Kidney capillary endothelial cell (primary cell): ENCODE measurements around the gene FAT3.

ENCODE experiments used
- DNase-seq: peaks from one replicate; pipeline ENCODE4 v3.0.0-alpha.2; 2018; ENCODE audit warnings: low spot score

FAT3 gene

DNA sequence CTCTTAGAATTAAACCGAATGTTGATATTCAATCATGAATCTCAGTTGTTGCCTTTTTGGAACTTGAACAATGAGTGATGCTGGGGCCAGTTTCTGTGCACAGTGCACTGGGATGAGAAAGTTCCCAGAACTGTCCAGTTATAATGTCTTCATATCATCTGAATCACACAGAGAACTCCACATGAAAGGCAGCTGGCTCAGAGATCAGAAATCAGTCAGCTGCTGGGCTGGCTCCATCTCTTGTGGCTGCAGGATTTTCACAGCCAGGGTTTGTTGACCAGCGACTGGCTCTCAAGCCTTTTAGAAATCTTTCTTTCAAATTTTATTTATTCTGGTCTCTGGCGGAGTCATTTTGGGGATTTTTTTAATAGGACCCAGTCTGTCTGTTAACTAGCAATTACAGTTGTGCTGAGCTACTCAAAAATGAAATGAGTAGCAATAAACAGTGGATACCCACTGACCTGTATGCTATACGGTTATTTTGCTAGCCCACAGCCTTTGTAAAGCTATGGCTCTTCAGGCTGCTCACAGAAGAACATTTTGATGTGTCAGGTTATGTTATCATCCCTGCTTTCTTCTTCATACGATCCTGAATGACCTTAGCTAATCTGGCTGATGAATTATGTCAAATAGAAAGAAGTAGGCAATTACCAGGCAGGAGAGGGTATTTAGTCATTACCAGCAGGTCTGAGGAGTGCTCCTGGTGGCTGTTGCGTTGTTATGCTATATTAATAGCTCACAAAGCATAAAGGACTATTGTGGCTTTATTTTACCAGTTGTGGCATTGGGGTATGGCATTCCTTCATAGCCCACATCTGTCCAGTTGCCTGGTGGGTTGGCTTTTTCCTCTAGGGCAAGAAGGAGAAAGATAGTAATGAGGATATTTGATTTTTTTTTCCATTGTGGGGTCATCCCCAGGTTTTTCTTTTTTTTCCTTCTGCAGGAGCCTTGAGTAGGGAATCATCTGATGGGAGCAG, 3.6 kb downstream of the FAT3 start:
- DNase-seq: no peak

DNA sequence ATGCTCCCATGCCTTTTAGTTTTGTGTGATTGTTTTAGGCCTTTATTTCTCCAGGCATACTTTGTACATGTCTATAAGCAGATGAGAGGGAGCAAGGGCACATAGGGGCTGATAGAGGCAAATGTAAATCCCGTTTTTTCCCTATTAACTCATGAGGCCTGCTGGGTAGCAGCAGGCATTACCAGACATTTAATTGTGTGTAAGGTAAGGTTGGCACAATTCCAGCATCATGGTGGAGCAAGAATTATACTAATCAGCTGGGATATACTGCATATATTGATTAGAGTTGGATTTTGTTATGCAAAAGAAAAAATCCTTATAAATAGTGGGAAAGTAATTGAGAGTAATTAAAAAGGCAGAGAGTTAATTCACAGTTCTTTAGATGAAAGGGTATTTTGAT, 12.2 kb downstream of the FAT3 start:
- no peak for DNase-seq

DNA sequence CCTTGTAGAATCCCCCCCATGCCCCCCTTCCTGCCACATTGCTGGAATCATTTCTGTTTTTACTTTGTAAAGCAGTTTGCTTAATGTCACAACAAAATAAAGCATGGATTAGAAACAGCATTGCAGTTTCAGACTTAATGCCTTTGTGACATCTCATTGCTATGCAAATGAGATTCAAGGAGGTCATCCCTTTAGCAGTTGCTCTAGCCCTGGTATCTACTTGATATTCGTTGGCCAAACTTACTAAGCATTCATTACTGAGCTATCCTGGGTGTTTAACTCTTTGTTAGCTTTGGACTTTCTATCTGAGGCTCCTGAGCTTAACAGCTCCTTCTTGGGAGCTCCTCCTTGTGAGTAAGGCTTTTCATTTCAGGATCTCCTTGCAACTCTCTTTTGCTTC, 16.3 kb downstream of the FAT3 start:
- no peak for DNase-seq

DNA sequence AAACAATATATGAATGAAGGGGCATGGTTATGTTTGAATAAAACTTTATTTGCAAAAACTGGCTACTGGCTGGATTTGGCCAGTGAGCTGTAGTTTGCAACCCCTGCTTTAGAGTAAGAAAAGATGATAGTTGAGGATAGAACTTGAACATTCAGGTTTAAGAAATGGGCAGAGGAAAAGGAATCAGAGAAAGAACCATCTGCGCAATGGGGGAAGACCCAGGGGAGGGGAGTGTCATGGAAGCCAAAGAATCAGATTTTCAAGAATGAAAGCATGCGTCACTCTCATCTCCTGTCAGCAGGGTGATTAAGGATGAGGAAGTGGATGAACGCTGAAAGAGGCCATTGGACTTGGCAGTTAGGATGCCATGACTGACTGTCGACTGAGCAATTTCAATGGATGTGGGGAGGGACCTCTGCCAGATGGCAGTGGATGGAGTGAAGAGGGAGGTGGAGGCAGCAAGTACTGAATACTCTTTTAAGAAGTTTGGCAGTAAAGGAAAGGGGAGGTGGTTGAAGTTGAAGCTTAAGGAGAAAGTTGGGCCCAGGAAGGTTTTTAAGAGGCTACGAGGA, 21.2 kb downstream of the FAT3 start:
- DNase-seq: no peak

DNA sequence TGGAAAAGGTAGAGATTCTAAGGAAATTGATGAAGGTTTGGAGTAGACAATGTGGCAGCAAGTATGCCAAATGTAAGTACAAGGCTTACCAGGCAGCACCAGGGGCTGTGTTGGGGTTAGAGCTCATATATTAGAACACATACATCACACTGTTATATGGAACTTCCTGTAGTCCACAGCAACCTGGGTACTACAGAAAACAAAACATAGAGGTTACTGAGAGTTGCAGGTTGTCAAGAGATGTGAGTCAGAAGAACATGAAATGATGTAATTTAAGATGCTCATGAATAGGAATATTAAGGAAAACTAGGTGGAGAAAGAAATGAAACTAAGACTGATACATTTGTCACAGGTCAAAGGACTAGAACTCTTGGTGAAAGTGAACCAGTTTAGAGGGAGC, 22.0 kb downstream of the FAT3 start:
- no peak for DNase-seq

DNA sequence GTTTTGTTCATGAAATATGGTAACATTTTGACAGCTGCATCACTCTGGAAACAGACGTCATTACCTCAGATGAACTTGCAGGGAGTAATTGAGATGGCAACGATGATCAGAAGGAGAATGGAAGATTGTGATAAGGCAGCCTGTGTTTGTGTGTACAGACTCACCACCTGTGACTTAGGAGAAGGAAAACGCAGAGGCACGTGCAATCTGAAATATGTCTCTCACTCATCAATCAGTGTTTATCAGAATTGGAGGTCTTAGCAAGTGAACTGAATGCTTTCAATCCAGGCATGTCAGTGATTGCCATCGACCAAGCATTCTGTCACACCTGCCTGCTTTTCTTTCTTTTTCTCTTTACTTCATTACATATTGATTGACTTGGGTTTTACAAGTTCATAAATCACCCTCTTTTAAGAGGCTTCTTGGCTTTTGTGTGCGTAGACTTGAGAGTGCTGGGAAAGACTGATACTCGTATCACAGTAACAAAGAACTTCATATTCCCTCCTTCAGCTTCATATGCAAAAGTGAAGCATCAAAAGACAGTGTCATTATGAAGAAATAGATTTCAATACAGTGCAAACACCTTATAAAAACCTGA, 24.6 kb downstream of the FAT3 start:
- no peak for DNase-seq

DNA sequence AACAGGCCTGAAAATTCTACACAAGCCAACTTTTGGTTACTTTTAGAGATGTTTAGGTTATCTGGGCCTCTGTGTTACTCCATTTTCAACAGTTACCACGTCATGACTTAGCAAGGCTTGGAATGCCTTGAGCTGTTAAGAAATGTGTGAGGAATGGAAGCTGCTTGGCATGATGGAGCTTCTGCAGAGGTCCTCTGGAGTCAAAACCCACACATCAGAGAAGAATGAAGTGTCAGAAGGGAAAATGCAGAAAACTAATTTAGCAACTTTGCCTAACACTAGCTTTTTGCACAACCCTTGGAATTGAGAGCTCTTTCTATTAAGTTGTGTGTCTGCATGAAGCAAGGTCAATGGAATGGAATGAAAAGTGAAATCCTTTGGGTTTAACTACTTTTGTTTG, 27.4 kb downstream of the FAT3 start:
- no peak for DNase-seq

DNA sequence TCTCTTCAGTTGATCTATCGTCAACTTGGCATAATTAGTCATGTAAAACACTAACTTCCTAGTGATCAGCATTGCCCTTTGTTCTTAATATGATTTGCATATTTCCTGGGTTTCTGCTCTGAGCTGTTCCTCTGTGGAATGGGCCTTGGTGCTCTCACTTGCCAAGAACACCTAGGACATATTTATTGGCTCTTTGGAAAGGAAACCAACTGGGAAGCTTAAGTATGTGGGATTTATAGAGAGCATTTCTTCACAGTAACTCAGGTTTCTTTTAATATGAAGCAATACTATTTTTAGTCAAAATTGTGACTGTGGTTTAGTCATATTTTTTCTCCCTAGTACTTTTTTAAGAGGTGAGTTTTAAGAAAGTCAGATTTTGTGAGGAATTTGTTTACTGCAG, 28.8 kb downstream of the FAT3 start:
- no peak for DNase-seq

DNA sequence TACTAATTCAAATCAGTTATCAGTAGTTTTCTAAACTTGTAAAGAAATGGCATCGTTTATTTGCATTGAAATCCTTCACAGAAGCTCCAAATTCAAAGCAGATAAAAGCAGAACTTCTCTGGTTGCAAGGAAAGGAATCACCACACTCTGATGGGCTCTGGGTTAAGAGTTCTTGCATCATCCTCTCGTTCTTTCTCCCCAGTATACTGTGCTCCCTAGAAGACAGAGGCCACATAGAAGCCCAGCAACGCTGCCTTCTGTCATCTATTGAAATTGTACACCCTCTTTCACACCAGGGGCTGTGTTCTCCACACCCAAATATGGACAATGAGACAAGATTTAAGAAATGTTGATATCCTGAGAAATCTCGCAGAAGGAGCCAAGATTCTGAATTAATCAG, 29.3 kb downstream of the FAT3 start:
- DNase-seq: no peak

DNA sequence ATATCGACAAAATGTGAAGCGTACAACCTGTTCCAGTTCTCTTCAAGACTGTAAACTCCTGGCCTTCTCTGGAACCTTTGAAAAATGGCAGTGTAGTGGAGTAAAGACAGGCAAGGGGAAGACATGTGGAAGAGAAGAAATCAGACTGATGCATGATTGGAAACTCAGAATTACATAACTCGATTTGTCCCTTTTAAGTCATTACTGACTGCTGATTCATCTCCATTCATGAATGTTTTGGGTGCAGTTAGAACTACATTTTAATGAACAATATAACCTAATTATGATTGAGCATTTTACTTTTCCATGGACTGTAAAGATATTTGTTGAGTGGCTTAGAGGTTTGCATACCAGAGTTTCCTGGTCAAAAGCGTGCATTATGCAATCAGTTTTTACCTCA, 32.9 kb downstream of the FAT3 start:
- DNase-seq: no peak

DNA sequence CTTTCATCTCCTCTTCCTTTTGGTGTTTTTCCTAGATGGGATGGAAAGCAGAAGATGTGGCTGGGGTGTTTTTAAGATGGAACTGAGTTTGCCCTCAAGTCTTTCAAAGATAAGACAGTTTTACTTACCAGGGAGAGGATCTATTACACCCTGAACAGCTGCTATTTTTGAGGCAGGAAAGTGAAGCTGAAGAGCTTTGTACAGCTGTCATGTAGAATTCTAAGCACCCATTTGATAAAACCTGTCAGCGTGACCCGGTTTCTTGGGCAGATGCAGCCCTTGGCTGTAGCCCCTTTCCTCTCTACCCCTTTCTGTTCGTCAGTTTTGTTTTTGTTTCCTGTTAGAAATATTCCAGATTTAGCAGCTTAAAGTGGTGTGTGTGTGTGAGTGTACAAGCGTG, 35.2 kb downstream of the FAT3 start:
- no peak for DNase-seq

DNA sequence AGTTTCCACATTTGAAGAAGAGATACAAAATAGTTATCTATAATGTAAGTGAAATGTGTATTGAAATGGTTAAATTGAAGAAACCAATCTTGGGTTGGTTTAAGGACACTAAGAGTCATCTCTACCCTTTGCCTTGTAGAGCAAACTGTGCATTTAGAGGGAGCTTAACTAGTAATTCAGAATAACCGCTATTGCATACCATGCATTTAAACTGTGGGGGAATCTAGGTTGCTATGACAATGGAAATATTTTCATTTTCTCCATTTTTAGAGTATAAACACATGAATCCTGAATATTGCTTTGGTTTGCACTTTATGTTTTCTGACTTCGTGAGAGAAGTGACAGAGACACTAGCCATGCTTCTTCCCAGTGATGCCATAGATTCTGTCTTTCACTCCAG, 39.7 kb downstream of the FAT3 start:
- DNase-seq: no peak

DNA sequence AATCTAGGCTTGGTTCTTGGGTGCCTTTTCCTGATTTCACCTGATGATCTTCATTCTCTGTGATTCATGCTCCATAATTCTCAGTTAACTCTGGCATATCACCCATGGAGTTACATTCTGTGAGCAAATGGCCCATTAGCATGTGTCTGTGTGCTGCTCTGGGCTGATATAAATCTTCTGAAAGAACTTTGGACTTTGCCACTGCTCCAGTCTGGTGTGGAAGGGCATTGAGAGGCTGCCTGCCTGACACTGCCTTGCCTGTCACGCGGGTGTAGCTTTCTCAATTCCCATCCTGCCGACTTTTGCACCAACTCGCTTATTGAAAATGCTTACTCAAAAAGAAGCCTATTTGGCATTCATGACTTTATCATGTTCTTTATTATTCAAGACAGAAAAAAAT, 42.2 kb downstream of the FAT3 start:
- DNase-seq: no peak

DNA sequence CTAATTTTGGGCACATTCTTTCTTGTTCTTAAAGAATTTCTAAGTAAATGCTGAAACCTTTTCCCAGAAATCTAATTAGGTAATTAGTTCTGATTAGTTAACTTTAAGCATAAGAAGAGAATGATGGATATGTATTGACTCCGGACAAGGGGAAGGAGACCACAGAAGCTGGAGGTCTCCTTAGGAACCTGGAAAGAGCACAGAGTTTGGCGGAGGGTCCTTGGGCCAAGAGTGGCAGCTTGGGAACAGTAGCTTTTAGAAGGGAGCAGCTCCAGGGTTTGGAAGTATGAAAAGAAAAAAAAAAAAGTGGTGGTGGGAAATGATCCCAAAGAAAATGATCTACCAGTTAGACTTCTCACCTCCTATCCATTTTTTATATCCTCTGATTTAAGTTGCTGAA, 42.7 kb downstream of the FAT3 start:
- no peak for DNase-seq

DNA sequence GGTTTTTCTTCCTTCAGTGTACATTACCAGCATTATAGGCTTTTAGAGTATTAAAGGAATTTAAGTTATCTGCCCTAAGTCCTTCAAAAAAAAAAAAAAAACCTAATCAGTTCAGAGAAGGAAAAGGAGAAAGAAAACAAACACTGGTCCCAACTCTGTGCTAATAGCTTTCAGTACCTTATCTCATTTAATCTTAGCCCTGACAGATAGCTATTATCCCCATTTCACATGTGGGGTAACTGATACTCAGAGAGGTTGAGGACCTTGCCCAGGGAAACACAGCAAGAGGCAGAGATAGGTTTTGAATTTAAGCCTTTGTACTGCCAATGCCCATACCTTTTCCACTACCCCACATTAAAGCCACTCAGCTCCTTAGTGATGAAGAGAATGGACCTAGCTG, 43.4 kb downstream of the FAT3 start:
- no peak for DNase-seq

DNA sequence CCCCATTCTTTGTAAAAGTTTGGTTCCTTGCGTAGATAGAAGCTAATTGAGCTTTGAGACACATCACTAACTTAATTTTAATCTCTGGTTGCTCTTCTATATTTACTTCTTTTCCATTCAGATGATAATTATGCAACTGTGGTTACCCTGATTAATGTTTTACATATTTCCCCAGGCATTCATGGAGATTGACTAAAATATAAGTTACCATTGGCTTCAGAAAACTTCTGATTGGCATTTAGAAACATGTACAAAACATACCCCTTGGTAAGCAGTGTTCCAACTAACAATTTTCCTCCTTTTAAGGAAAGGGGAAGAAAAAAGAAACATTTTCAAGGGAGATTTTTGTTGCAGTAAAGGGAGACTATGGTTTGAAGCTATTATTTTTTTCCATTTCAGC, 43.9 kb downstream of the FAT3 start:
- DNase-seq: no peak

DNA sequence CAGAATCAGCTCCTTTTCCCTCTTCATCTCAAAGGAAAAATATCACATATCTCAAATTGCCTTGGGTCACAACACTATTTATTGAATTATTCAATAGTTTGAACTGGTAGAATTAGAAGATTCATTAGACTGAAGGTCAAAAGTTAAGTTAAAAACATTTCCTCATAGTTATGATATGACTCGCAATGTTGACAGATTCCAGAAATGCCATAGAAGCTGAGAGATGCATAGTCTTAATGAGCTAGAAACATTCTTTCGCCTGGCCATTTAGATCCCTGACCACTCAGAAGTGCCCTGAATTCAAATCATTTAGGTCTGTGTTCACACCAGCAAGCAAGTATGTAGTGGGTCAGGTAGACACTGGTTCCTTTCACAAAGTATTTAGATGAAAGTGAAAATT, 44.4 kb downstream of the FAT3 start:
- DNase-seq: peak; percentile 55

DNA sequence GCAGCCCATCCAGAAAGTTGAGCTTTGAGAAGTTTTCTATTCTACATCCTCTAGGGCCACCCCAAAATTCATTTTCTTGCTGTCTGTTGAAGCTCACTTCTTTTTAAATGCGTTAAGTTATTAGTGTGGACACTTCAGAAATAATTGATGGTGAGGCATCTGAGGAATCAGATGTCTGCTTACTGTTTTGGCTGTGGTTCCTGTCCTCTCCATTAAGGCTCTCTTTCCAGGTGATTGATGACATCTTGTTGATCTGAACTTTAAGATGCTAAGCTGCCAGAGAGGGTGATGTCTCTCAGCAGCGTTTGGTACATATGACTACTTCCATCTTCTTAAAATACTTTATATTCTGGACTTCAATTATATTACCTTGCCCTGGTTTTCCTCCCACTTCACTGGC, 45.2 kb downstream of the FAT3 start:
- no peak for DNase-seq

DNA sequence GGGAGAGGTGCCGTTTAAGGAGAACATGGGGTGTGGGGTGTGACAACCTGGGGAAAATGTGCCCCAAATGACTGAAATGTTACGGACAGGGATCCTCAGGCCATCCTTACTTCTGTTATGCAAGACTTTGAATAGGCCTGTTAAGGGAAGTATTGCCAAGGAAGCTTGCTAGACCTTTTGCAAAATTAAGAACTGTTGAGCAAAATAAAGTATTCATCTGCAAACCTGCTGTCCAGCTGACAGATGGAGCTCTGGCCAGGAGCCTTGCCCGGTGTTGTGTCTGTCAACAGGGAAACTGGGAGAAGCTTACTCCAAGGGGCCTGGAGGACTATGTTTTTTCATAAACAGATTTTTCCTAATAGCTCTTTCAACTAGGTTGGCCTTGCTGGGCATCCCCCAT, 48.0 kb downstream of the FAT3 start:
- DNase-seq: no peak
